K562 (cell line): ENCODE measurements around the gene KCNQ4. TPM values are rescaled to one million over a fixed set of nuclear protein-coding genes. Genes with fewer than 3 reads are reported as not detected.

Source experiments
- AFF1 ChIP-seq, 2 experiments: fragments of 450-650 bp; IDR thresholded peaks; 2 replicates each; pipeline ENCODE4 v1.6.1; 2018; ENCODE audit warnings: mild to moderate bottlenecking in 2 of 2, low read depth in 1 of 2; ENCODE audit not compliant: partially characterized antibody in 2 of 2
- CREB1 ChIP-seq, 2 experiments: sonication (generic) in 1 of 2; formaldehyde crosslinking in 1 of 2; IDR thresholded peaks; 2 replicates each; pipeline versions ENCODE4 v1.6.1 to v1.8.0; 2012 to 2022; ENCODE audit warnings: inconsistent platforms in 1 of 2, mild to moderate bottlenecking in 1 of 2, missing genetic modification reagents in 1 of 2, moderate library complexity in 1 of 2
- DLX4 ChIP-seq: fragments of 250-450 bp; sonication (Bioruptor Pico); IDR thresholded peaks from 2 replicates; pipeline ENCODE4 v1.6.1; 2021; ENCODE audit warnings: mild to moderate bottlenecking
- ETS1 ChIP-seq: conservative IDR thresholded peaks from 2 replicates; pipeline ENCODE4 v1.6.1; 2011; ENCODE audit warnings: low read depth, mild to moderate bottlenecking, low read length; ENCODE audit not compliant: control insufficient read depth
- HES1 ChIP-seq: fragments of 450-650 bp; IDR thresholded peaks from 2 replicates; pipeline ENCODE4 v1.6.1; 2016; ENCODE audit warnings: low read depth, mild to moderate bottlenecking, moderate library complexity
- HEY1 ChIP-seq: fragments of 250-450 bp; sonication (Bioruptor Pico); IDR thresholded peaks from 2 replicates; pipeline ENCODE4 v1.5.0; 2020; ENCODE audit warnings: mild to moderate bottlenecking, moderate library complexity, borderline replicate concordance
- HINFP ChIP-seq: fragments of 450-650 bp; conservative IDR thresholded peaks from 2 replicates; pipeline ENCODE4 v1.6.1; 2016; ENCODE audit warnings: missing genetic modification characterization, low read depth, mild to moderate bottlenecking, control low read depth, missing compliant biosample characterization
- ID3 ChIP-seq, 2 experiments: fragments of 250-450 bp in 1 of 2; fragments of 450-650 bp in 1 of 2; sonication (Bioruptor Pico) in 1 of 2; IDR thresholded peaks; 2 replicates each; pipeline versions ENCODE4 v1.6.1 to v1.8.0; 2016 to 2021; ENCODE audit warnings: mild to moderate bottlenecking in 2 of 2, moderate library complexity in 2 of 2, missing compliant biosample characterization in 1 of 2, missing genetic modification characterization in 1 of 2
- JUNB ChIP-seq: fragments of 450-650 bp; formaldehyde crosslinking; conservative IDR thresholded peaks from 2 replicates; pipeline ENCODE4 v1.4.0; 2020; ENCODE audit warnings: mild to moderate bottlenecking
- KHSRP ChIP-seq: fragments of 450-650 bp; IDR thresholded peaks from 2 replicates; pipeline ENCODE4 v1.6.1; 2017
- MIER1 ChIP-seq: fragments of 450-650 bp; IDR thresholded peaks from 2 replicates; pipeline ENCODE4 v1.6.1; 2016; ENCODE audit warnings: antibody characterized with exemption, mild to moderate bottlenecking, low read depth
- NR3C1 ChIP-seq: sonication (generic); formaldehyde crosslinking; IDR thresholded peaks from 2 replicates; pipeline ENCODE4 v1.8.1; 2022; ENCODE audit warnings: missing genetic modification reagents
- RAD51 ChIP-seq: fragments of 450-650 bp; IDR thresholded peaks from 2 replicates; pipeline ENCODE4 v1.7.1; 2016; ENCODE audit warnings: low read depth, mild to moderate bottlenecking, borderline replicate concordance
- RHOXF2B ChIP-seq: fragments of 250-450 bp; sonication (Bioruptor Pico); conservative IDR thresholded peaks from 2 replicates; pipeline ENCODE4 v1.5.1; 2021
- SRSF9 ChIP-seq: fragments of 200-400 bp; formaldehyde crosslinking; IDR thresholded peaks from 2 replicates; pipeline ENCODE4 v1.6.1; 2017; ENCODE audit warnings: low read depth, low read length, borderline replicate concordance
- ZNF174 ChIP-seq: fragments of 250-450 bp; sonication (Bioruptor Pico); IDR thresholded peaks from 2 replicates; pipeline ENCODE4 v1.4.0; 2020; ENCODE audit warnings: mild to moderate bottlenecking
- ZNF354B ChIP-seq: fragments of 250-450 bp; sonication (Bioruptor Pico); IDR thresholded peaks from 2 replicates; pipeline ENCODE4 v1.4.0; 2020
- polyA plus RNA-seq, 8 experiments: library from polyadenylated mRNA; depleted of rRNA in 4 of 8; stranded (reverse) in 5 of 8; unstranded in 3 of 8; fragments of >200 nt; fragmentation: Nextera tagmentation in 2 of 8; fragmentation: Illumina TruSeq in 1 of 8; extraction: Ambion mirVana in 2 of 8; extraction: Trizol in 1 of 8; gene quantifications; 2 replicates each; pipeline versions ENCODE4 v1.2.1 to v1.2.3, GENCODE V29; 2011 to 2014; ENCODE audit warnings: inconsistent platforms in 1 of 8, missing spikeins in 1 of 8
- total RNA-seq, 7 experiments: library from RNA; depleted of rRNA in 6 of 7; stranded (reverse); fragments of >200 nt in 6 of 7; fragmentation: Illumina TruSeq in 2 of 7; extraction: Trizol in 2 of 7; gene quantifications; 2 replicates each; pipeline versions ENCODE4 v1.2.1 to v1.2.3, GENCODE V29; 2011 to 2021; ENCODE audit warnings: low replicate concordance in 1 of 7

Gene KCNQ4
- total and polyA plus RNA-seq, 9 of the 15 experiments (the other 6 are each of a cell fraction or from before 2014, with no cell fraction given) = 0.07 to 4.1 (median 0.79) TPM

- TF ChIP-seq ZNF354B (no peak), KHSRP (peak; percentile 80), JUNB (CRISPR knock-in tag) (no peak), AFF1 (IDR thresholded peaks at IDR 0.05; ENCODE audit: low read depth in 1 of 2, partially characterized antibody in 2 of 2) (peak in 1 of 2 experiments; percentile 67), RHOXF2B (0 out of 2 replicates have a peak, but pooled peaks have one; percentile 23), HES1 (peak; percentile 82), DLX4 (CRISPR knock-in tag) (no peak), CREB1 (IDR thresholded peaks at IDR 0.05) (peak; percentile 68; the same call in 1 of the 2 replicates), CREB1 (CRISPR knock-in tag; IDR thresholded peaks at IDR 0.05) (peak; percentile 62; the same call in 1 of the 2 replicates), ZNF174 (CRISPR knock-in tag) (no peak), RAD51 (peak; percentile 26; the same call in 1 of the 2 replicates), NR3C1 (CRISPR knock-in tag) (no peak), ETS1 (peak; percentile 85), HINFP (tag) (peak; percentile 53), MIER1 (no peak; the same call in 1 of the 2 replicates), SRSF9 (no peak), ID3 (CRISPR knock-in tag; IDR thresholded peaks at IDR 0.05) (no peak), ID3 (tag; IDR thresholded peaks at IDR 0.05) (peak; percentile 67; the same call in 1 of the 2 replicates), HEY1 (CRISPR knock-in tag) (peak; percentile 57; the same call in 1 of the 2 replicates)
Measured at GRCh38 chr1:40820911-40821693, 37.5 kb downstream of the KCNQ4 start (continued).
